ENCODE results near the gene PSMC6. TPM values are rescaled to one million over a fixed set of nuclear protein-coding genes. Genes with fewer than 3 reads are reported as not detected.

The PSMC6 gene
- total and polyA plus RNA-seq, 2 of the 8 experiments (the other 6 are each of a cell fraction or from before 2014, with no cell fraction given), result 45.1 to 107 TPM

- TF ChIP-seq KDM4A (IDR thresholded peaks at IDR 0.05; ENCODE audit: low read depth, low read length, severe bottlenecking) (peak; percentile 39), TEAD4 (IDR thresholded peaks at IDR 0.05; ENCODE audit: low read depth, low read length) (no peak), TAF7 (optimal IDR thresholded peaks at IDR 0.05; ENCODE audit: borderline replicate concordance, low read depth, low read length) (peak; percentile 43), CREB1 (IDR thresholded peaks at IDR 0.05) (peak; percentile 42; the same call in 1 of the 2 replicates), SAP30 (IDR thresholded peaks at IDR 0.05; ENCODE audit: insufficient read depth, insufficient replicate concordance, low read length) (peak; percentile 85), PHF8 (conservative IDR thresholded peaks at IDR 0.05; ENCODE audit: low read depth, low read length) (peak; percentile 92), ASH2L (IDR thresholded peaks at IDR 0.05; ENCODE audit: low read length) (peak; percentile 88), CHD1 (IDR thresholded peaks at IDR 0.05; ENCODE audit: low read depth, low read length) (no peak), TAF1 (IDR thresholded peaks at IDR 0.05; ENCODE audit: low read depth, low read length) (peak; percentile 91), SP1 (IDR thresholded peaks at IDR 0.05; ENCODE audit: low read depth, low read length) (peak; percentile 39; the same call in 1 of the 2 replicates), MAX (IDR thresholded peaks at IDR 0.05) (0 out of 2 replicates have a peak, but pooled peaks have one; percentile 19), CHD2 (IDR thresholded peaks at IDR 0.05; ENCODE audit: low read length) (no peak), SP4 (IDR thresholded peaks at IDR 0.05; ENCODE audit: low read length) (peak; percentile 59; the same call in 1 of the 2 replicates), HDAC2 (IDR thresholded peaks at IDR 0.05; ENCODE audit: borderline replicate concordance in 1 of 2, low read depth in 2 of 2, low read length in 2 of 2) (0 out of 4 replicates have a peak, but pooled peaks of 1 of the 2 experiments have one; percentile 26)
These were observed at the start of gene PSMC6 (continued) for GRCh38 chr14:52706724-52707706.

All from H1 (cell line).